ENCODE measurements around the gene FAM117B. TPM values are rescaled to one million over a fixed set of nuclear protein-coding genes. Genes with fewer than 3 reads are reported as not detected.

FAM117B gene
- total RNA-seq, 1 donor from 2014 or later = 28.5 TPM

DNA sequence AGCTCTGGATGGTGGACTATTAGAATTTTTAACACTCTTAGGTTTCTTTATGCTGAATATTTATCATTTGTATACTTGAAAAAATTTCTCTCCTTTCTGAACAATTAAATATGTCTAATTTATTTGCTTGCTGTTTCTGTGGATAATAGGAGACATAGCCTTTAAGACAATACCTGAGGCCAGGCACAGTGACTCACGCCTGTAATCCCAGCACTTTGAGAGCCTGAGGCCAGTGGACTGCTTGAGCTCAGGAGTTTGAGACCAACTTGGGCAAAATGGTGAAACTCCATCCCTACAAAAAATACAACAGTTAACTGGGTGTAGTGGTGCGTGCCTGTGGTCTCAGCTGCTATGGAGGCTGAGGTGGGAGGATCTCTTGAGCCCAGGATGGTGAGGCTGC, 54.7 kb downstream of the FAM117B start:
- no peak overlapping the region for H3K4me3 Mint-ChIP-seq (ENCODE audit: low read depth)
- no peaks in the 10 kb centered on the region for H3K9me3 Mint-ChIP-seq (ENCODE audit: low read depth)
- TF ChIP-seq, protein P1, sequence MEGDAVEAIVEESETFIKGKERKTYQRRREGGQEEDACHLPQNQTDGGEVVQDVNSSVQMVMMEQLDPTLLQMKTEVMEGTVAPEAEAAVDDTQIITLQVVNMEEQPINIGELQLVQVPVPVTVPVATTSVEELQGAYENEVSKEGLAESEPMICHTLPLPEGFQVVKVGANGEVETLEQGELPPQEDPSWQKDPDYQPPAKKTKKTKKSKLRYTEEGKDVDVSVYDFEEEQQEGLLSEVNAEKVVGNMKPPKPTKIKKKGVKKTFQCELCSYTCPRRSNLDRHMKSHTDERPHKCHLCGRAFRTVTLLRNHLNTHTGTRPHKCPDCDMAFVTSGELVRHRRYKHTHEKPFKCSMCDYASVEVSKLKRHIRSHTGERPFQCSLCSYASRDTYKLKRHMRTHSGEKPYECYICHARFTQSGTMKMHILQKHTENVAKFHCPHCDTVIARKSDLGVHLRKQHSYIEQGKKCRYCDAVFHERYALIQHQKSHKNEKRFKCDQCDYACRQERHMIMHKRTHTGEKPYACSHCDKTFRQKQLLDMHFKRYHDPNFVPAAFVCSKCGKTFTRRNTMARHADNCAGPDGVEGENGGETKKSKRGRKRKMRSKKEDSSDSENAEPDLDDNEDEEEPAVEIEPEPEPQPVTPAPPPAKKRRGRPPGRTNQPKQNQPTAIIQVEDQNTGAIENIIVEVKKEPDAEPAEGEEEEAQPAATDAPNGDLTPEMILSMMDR (IDR thresholded peaks at IDR 0.05; ENCODE audit: unreplicated experiment) = no peak
- no peak for DNase-seq (ENCODE audit: low spot score, unreplicated experiment)
- no peaks in the 10 kb centered on the region for H3K4me1 Mint-ChIP-seq (ENCODE audit: low read depth)
- H3K27ac Mint-ChIP-seq = no peak overlapping the region
- no peaks in the 10 kb centered on the region for H3K36me3 Mint-ChIP-seq (ENCODE audit: insufficient read depth)
- no peaks in the 10 kb centered on the region for H3K27me3 Mint-ChIP-seq

DNA sequence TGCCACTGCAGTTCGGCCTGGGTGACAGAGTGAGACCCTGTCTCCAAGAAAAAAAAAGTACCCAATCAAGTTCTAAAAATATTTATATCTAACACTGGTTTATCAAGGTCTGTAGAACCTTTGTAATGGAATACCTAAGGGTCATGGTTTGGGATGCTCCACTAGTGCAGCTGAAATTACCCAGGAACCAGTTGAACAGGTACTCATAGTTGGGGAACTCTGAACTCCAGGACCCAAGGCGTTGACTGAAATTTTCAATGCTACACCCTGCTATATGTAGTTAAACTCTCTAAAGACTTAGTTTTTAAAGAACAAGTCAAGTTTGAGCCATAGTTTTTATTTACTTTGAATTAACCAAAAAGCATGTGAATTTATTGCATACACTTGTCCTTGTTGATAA, 55.1 kb downstream of the FAM117B start:
- Mint-ChIP-seq H3K4me1 (ENCODE audit: low read depth) (no peaks in the 10 kb centered on the region), H3K27ac (no peak overlapping the region), H3K4me3 (ENCODE audit: low read depth) (no peak overlapping the region), H3K27me3 (no peaks in the 10 kb centered on the region), H3K36me3 (ENCODE audit: insufficient read depth) (no peaks in the 10 kb centered on the region), H3K9me3 (ENCODE audit: low read depth) (no peaks in the 10 kb centered on the region)
- TF ChIP-seq, protein P1 (IDR thresholded peaks at IDR 0.05; ENCODE audit: unreplicated experiment) = no peak
- no peak for DNase-seq (ENCODE audit: low spot score, unreplicated experiment)

- TF ChIP-seq, protein P1 (IDR thresholded peaks at IDR 0.05; ENCODE audit: unreplicated experiment) = no peak
- no peak for DNase-seq (ENCODE audit: low spot score, unreplicated experiment)
- no peaks in the 10 kb centered on the region for H3K36me3 Mint-ChIP-seq (ENCODE audit: insufficient read depth)
- no peak overlapping the region for H3K4me3 Mint-ChIP-seq (ENCODE audit: low read depth)
- H3K27ac Mint-ChIP-seq = no peak overlapping the region
- H3K4me1 Mint-ChIP-seq (ENCODE audit: low read depth) = no peaks in the 10 kb centered on the region
- no peaks in the 10 kb centered on the region for H3K9me3 Mint-ChIP-seq (ENCODE audit: low read depth)
- H3K27me3 Mint-ChIP-seq = no peaks in the 10 kb centered on the region
Observed at GRCh38 chr2:202690321-202690900, 55.6 kb downstream of the FAM117B start.

- Mint-ChIP-seq H3K27ac (no peak overlapping the region), H3K4me3 (ENCODE audit: low read depth) (no peak overlapping the region), H3K4me1 (ENCODE audit: low read depth) (no peaks in the 10 kb centered on the region), H3K27me3 (no peaks in the 10 kb centered on the region), H3K36me3 (ENCODE audit: insufficient read depth) (peaks cover 10% of the 10 kb centered on the region), H3K9me3 (ENCODE audit: low read depth) (no peaks in the 10 kb centered on the region)
- DNase-seq (ENCODE audit: low spot score, unreplicated experiment) = no peak
- TF ChIP-seq, protein P1 (IDR thresholded peaks at IDR 0.05; ENCODE audit: unreplicated experiment) = no peak
Observed at GRCh38 chr2:202693503-202693902, 58.7 kb downstream of the FAM117B start.

DNA sequence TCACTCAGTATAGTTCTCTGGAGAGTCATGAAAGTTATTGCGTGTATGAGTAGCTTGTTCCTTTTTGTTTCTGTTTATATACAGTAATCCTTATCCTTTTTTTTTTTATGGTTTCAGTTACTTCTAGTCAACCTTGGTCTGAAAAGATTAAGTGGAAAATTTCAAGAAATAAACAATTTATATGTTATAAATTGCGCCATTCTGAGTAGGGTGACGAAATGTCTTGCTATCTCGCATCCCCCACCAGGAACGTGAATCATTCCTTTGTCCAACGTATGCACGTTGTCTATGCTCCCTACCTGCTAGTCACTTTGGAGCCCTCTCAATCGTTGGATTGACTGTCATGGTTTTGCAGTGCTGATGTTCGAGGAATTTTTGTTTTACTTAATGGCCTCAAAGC, 60.4 kb downstream of the FAM117B start:
- H3K27me3 Mint-ChIP-seq = no peaks in the 10 kb centered on the region
- no peaks in the 10 kb centered on the region for H3K9me3 Mint-ChIP-seq (ENCODE audit: low read depth)
- DNase-seq (ENCODE audit: low spot score, unreplicated experiment) = no peak
- peaks cover 11% of the 10 kb centered on the region for H3K36me3 Mint-ChIP-seq (ENCODE audit: insufficient read depth)
- no peak overlapping the region for H3K4me3 Mint-ChIP-seq (ENCODE audit: low read depth)
- H3K4me1 Mint-ChIP-seq (ENCODE audit: low read depth) = no peaks in the 10 kb centered on the region
- TF ChIP-seq, protein P1 (IDR thresholded peaks at IDR 0.05; ENCODE audit: unreplicated experiment) = no peak
- H3K27ac Mint-ChIP-seq = no peak overlapping the region
